ENCODE measurements around the gene MRPL12.

DNA sequence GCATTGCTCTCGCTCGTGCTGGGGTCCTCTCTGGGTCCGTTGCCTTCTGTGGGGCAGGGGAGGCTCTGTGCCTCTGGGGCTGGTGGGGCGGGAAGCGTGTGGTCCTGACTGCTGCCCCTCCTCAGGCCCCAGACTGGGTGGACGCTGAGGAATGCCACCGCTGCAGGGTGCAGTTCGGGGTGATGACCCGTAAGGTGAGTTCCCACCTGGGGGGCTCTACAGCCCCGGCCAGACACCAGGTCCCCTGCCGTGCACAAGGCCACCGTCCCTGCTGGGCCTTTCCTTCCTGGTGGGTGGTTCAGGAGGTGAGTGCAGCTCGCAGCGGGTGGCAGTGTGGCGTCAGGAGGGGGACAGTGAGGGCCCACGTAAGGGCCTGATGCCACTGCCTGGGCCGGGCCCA is 12.6 kb upstream of the MRPL12 start:
- TF ChIP-seq EZH2 (IDR thresholded peaks at IDR 0.05; ENCODE audit: low read length, unreplicated experiment) = no peak
- TF ChIP-seq, protein P1, sequence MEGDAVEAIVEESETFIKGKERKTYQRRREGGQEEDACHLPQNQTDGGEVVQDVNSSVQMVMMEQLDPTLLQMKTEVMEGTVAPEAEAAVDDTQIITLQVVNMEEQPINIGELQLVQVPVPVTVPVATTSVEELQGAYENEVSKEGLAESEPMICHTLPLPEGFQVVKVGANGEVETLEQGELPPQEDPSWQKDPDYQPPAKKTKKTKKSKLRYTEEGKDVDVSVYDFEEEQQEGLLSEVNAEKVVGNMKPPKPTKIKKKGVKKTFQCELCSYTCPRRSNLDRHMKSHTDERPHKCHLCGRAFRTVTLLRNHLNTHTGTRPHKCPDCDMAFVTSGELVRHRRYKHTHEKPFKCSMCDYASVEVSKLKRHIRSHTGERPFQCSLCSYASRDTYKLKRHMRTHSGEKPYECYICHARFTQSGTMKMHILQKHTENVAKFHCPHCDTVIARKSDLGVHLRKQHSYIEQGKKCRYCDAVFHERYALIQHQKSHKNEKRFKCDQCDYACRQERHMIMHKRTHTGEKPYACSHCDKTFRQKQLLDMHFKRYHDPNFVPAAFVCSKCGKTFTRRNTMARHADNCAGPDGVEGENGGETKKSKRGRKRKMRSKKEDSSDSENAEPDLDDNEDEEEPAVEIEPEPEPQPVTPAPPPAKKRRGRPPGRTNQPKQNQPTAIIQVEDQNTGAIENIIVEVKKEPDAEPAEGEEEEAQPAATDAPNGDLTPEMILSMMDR (conservative IDR thresholded peaks at IDR 0.05; ENCODE audit: low read depth, low read length) = no peak

Measured in PC-3 (cell line).